Keratinocyte (primary cell): ENCODE data around the gene SNCA. TPM values are rescaled to one million over a fixed set of nuclear protein-coding genes. Genes with fewer than 3 reads are reported as not detected.

ENCODE experiments used
- DNase-seq: peaks from one replicate; pipeline ENCODE4 v3.0.0-alpha.2; 2011; ENCODE audit warnings: low read depth, missing footprints, low spot score
- FAIRE-seq: peaks from 2 replicates; lab custom pipeline; 2011; peaks lifted over from hg19 to GRCh38; lab: Jason Lieb, UNC
- H2AFZ ChIP-seq: 2 replicates; pipeline ENCODE4 v1.6.0; 2012; ENCODE audit warnings: low read length, control low read depth, inconsistent platforms; ENCODE audit not compliant: control insufficient read depth
- H3K27ac ChIP-seq: 2 replicates; pipeline ENCODE4 v1.5.1; 2011; ENCODE audit warnings: low read length; ENCODE audit not compliant: control insufficient read depth, insufficient read depth
- H3K27me3 ChIP-seq: 3 replicates; pipeline ENCODE4 v1.6.0; 2011; ENCODE audit warnings: low read length; ENCODE audit not compliant: control insufficient read depth, insufficient read depth; ENCODE audit errors: extremely low read depth
- H3K36me3 ChIP-seq, 2 experiments: 2 replicates in 1 of 2; 3 replicates in 1 of 2; pipeline ENCODE4 v1.5.1; 2011; ENCODE audit warnings: low read length in 2 of 2, mild to moderate bottlenecking in 1 of 2; ENCODE audit not compliant: control insufficient read depth in 2 of 2, insufficient read depth in 2 of 2; ENCODE audit errors: extremely low read depth in 1 of 2
- H3K4me1 ChIP-seq: 3 replicates; pipeline ENCODE4 v1.5.1; 2011; ENCODE audit warnings: low read length; ENCODE audit not compliant: control insufficient read depth, insufficient read depth; ENCODE audit errors: extremely low read depth
- H3K4me2 ChIP-seq: 3 replicates; pipeline ENCODE4 v1.6.0; 2011; ENCODE audit warnings: low read depth, low read length; ENCODE audit not compliant: control insufficient read depth, insufficient read depth; ENCODE audit errors: extremely low read depth
- H3K4me3 ChIP-seq, 3 experiments: fragments of 200-600 bp in 1 of 3; sonication (generic) in 1 of 3; 2 replicates in 2 of 3; 3 replicates in 1 of 3; pipeline ENCODE4 v1.5.1; 2011 to 2016; ENCODE audit warnings: low read length in 3 of 3, mild to moderate bottlenecking in 3 of 3, control low read depth in 2 of 3, inconsistent platforms in 1 of 3, low read depth in 1 of 3, mixed read lengths in 1 of 3, mixed run types in 1 of 3, moderate library complexity in 1 of 3; ENCODE audit not compliant: control insufficient read depth in 2 of 3, insufficient read depth in 2 of 3; ENCODE audit errors: extremely low read depth in 1 of 3
- H3K79me2 ChIP-seq: 2 replicates; pipeline ENCODE4 v1.6.0; 2012; ENCODE audit warnings: low read length; ENCODE audit not compliant: control insufficient read depth, insufficient read depth
- H3K9ac ChIP-seq: 3 replicates; pipeline ENCODE4 v1.6.0; 2011; ENCODE audit warnings: low read length; ENCODE audit not compliant: control insufficient read depth, insufficient read depth; ENCODE audit errors: extremely low read depth
- H3K9me1 ChIP-seq: 3 replicates; pipeline ENCODE4 v1.6.0; 2011; ENCODE audit warnings: low read length; ENCODE audit not compliant: control insufficient read depth, insufficient read depth; ENCODE audit errors: extremely low read depth
- H3K9me3 ChIP-seq: 2 replicates; pipeline ENCODE4 v1.5.1; 2012; ENCODE audit warnings: low read depth, low read length; ENCODE audit not compliant: control insufficient read depth
- H4K20me1 ChIP-seq: 3 replicates; pipeline ENCODE4 v1.6.0; 2011; ENCODE audit warnings: low read length; ENCODE audit not compliant: control insufficient read depth, insufficient read depth; ENCODE audit errors: extremely low read depth
- EZH2 ChIP-seq: IDR thresholded peaks from one replicate; pipeline ENCODE4 v1.6.1; 2012; ENCODE audit warnings: inconsistent platforms, mild to moderate bottlenecking, low read length, moderate library complexity
- dilution Hi-C: fragments of 300-500 bp; cut with MboI; formaldehyde crosslinking; loops from one replicate; pipeline ENCODE4 v1.7.0; 2020; ENCODE audit warnings: low sequenced_read_pairs; ENCODE audit not compliant: extremely low pct_ligation_motif_present
- polyA plus RNA-seq, 5 experiments: library from polyadenylated mRNA; depleted of rRNA in 3 of 5; stranded (reverse) in 3 of 5; stranded (forward) in 1 of 5; unstranded in 1 of 5; fragments of >200 nt; gene quantifications; 1 replicate in 1 of 5; 2 replicates in 3 of 5; 3 replicates in 1 of 5; pipeline versions ENCODE4 v1.2.1 to v1.2.3, GENCODE V29; 2011 to 2012; ENCODE audit warnings: missing spikeins in 2 of 5, low read depth in 1 of 5, low replicate concordance in 1 of 5
- TF ChIP-seq, protein P1 (sequence below), 3 experiments: IDR thresholded peaks in 1 of 3; conservative IDR thresholded peaks in 1 of 3; optimal IDR thresholded peaks in 1 of 3; 2 replicates in 2 of 3; 3 replicates in 1 of 3; pipeline versions ENCODE3 to v1.5.1; 2011; ENCODE audit warnings: low read length in 3 of 3, mild to moderate bottlenecking in 3 of 3, moderate library complexity in 2 of 3, control low read depth in 1 of 3, inconsistent platforms in 1 of 3; ENCODE audit not compliant: insufficient read depth in 2 of 3; ENCODE audit errors: extremely low read depth in 1 of 3

Gene SNCA
- polyA plus RNA-seq, 1 donor (not counting 4 experiments of a cell fraction or from before 2014, with no cell fraction given), result 61.3 TPM

DNA sequence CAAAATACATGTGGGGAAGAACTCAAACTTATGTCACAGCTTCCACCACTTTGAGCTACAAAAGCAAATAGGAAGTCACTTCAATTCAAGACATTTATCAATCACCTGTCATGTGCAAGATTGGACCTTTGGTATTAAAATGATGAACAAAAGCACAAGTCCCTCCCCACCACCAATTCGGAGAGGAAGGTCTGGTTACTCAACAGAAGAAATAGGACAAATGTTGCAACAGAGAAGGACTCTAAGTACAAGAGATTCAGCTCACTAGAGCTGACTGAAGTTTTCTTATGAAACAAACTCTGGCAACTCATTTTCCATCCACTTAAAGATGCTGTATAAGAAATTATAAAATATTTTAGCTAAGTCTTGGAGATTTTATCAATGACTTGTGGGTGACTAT is 41.6 kb upstream of the SNCA start:
- Histone ChIP-seq H3K4me3 (no peak overlapping the region), H3K9me1 (no peaks in the 10 kb centered on the region), H3K36me3 (no peaks in the 10 kb centered on the region), H2AFZ (no peak overlapping the region), H3K9ac (no peak overlapping the region), H3K9me3 (no peaks in the 10 kb centered on the region), H3K27ac (no peak overlapping the region), H4K20me1 (no peaks in the 10 kb centered on the region), H3K27me3 (no peaks in the 10 kb centered on the region), H3K79me2 (no peaks in the 10 kb centered on the region), H3K4me2 (no peak overlapping the region), H3K4me1 (no peaks in the 10 kb centered on the region)
- FAIRE-seq (no peak), DNase-seq (no peak)
- TF ChIP-seq EZH2, result no peak
- TF ChIP-seq, protein P1, sequence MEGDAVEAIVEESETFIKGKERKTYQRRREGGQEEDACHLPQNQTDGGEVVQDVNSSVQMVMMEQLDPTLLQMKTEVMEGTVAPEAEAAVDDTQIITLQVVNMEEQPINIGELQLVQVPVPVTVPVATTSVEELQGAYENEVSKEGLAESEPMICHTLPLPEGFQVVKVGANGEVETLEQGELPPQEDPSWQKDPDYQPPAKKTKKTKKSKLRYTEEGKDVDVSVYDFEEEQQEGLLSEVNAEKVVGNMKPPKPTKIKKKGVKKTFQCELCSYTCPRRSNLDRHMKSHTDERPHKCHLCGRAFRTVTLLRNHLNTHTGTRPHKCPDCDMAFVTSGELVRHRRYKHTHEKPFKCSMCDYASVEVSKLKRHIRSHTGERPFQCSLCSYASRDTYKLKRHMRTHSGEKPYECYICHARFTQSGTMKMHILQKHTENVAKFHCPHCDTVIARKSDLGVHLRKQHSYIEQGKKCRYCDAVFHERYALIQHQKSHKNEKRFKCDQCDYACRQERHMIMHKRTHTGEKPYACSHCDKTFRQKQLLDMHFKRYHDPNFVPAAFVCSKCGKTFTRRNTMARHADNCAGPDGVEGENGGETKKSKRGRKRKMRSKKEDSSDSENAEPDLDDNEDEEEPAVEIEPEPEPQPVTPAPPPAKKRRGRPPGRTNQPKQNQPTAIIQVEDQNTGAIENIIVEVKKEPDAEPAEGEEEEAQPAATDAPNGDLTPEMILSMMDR (optimal IDR thresholded peaks at IDR 0.05 in 1 of 3, IDR thresholded peaks at IDR 0.05 in 1 of 3, conservative IDR thresholded peaks at IDR 0.05 in 1 of 3; ENCODE audit: extremely low read depth in 1 of 3, insufficient read depth in 2 of 3, low read length in 3 of 3), result no peak
- dilution Hi-C loops, result no loop called here

DNA sequence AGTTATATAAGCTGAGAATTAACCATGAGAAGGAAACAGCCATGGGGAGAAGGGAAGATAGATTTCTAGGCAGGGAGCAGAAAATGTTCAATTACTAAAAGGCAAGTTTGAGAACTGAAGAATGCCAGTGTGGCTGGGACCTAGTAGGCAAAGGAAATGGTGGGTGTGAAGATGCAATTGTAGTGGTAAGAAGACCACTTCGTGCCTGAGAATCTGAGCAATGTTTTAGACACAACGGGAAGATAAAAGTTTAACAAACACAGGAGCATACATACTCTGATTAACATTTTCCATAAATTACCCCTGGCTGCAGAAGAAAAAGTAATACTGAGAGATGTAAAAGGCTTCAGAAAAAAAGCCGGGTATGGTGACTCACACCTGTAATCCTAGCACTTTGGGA is 39.6 kb upstream of the SNCA start:
- no peak overlapping the region for H3K4me2 ChIP-seq

More for the DNA sequence above, 39.6 kb upstream of the SNCA start:
- Histone ChIP-seq H3K9ac (no peak overlapping the region), H2AFZ (no peak overlapping the region), H3K27me3 (no peaks in the 10 kb centered on the region), H3K36me3 (no peaks in the 10 kb centered on the region), H3K4me3 (no peak overlapping the region), H3K9me1 (no peaks in the 10 kb centered on the region), H4K20me1 (no peaks in the 10 kb centered on the region), H3K27ac (no peak overlapping the region), H3K79me2 (no peaks in the 10 kb centered on the region), H3K9me3 (no peaks in the 10 kb centered on the region), H3K4me1 (no peaks in the 10 kb centered on the region)
- DNase-seq, result no peak
- TF ChIP-seq, protein P1 (optimal IDR thresholded peaks at IDR 0.05 in 1 of 3, IDR thresholded peaks at IDR 0.05 in 1 of 3, conservative IDR thresholded peaks at IDR 0.05 in 1 of 3; ENCODE audit: extremely low read depth in 1 of 3, insufficient read depth in 2 of 3, low read length in 3 of 3), result no peak
- TF ChIP-seq EZH2, result no peak
- FAIRE-seq, result no peak
- dilution Hi-C loops, result no loop called here
